ENCODE measurements around the gene ANXA6. TPM values are rescaled to one million over a fixed set of nuclear protein-coding genes. Genes with fewer than 3 reads are reported as not detected.

ANXA6 gene
- total RNA-seq, 1 experiment from 2014 or later = 95.9 TPM

DNA sequence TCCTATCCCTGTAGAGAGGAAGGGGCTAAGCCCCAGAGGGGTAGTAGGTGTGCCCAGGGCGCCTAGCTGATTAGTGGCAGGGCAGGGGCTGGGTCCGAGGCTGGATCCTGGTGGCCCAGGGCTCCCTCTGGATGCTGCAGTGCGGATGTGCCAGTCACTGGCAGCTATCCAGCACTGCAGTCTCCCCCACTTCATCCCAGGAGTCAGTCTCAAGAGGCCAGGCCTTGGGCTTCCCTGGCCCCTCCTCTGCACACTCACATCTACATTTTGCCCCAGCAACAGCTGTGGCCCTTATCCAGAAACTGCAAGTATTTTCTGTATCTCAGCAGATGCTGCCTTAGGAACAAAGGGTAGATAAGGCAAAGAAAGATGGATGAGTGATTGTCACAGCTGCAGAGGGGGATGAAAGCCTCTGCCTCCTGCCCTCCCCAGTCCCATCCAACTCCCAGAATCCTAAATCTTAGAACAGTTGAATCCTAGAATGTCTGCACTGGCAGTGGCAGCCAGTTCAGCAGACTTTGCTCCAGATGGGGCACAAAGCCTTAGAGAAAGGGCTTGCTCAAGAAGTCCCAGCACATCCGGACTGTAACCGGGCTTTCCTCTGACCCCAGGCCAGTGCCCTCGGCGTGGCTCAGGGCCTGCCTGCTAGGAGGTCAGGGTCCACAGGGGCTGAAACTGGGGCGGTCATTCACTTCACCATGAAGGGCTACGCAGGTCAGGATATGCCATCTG, 1.6 kb downstream of the ANXA6 start:
- Histone ChIP-seq H3K9me3 (ENCODE audit: low read depth, low read length, poor library complexity, severe bottlenecking) (no peaks in the 10 kb centered on the region), H3K4me3 (ENCODE audit: low read depth, low read length, poor library complexity, severe bottlenecking) (peak overlapping the region; percentile 67), H3K27me3 (replicated peaks; ENCODE audit: insufficient read depth, low read depth, low read length, poor library complexity) (no peaks in the 10 kb centered on the region), H3K27ac (ENCODE audit: low read depth, low read length, poor library complexity, severe bottlenecking) (peak overlapping the region; percentile 74), H3K36me3 (ENCODE audit: insufficient read depth, low read length, poor library complexity, severe bottlenecking) (no peaks in the 10 kb centered on the region), H3K4me1 (ENCODE audit: insufficient read depth, low read length, poor library complexity, severe bottlenecking) (peaks cover 43% of the 10 kb centered on the region)
- no TSS peak for BruUV-seq (replicated peaks)
- intact Hi-C loops (cut with micrococcal nuclease; ENCODE audit: unreplicated experiment) = loop anchor here (10.0 kb wide), 1 partner anchor 591 kb away; no protein-coding TSS in a partner anchor
- DNase-seq (ENCODE audit: low spot score) = peak; percentile 34
- ChIA-PET POLR2A (ENCODE audit: low non-redundant PET) (no interaction called here), CTCF (no interaction called here)
- no peak for TF ChIP-seq EZH2 (IDR thresholded peaks at IDR 0.05; ENCODE audit: borderline replicate concordance, low read depth, low read length, poor library complexity, severe bottlenecking)
- TF ChIP-seq, protein P1, sequence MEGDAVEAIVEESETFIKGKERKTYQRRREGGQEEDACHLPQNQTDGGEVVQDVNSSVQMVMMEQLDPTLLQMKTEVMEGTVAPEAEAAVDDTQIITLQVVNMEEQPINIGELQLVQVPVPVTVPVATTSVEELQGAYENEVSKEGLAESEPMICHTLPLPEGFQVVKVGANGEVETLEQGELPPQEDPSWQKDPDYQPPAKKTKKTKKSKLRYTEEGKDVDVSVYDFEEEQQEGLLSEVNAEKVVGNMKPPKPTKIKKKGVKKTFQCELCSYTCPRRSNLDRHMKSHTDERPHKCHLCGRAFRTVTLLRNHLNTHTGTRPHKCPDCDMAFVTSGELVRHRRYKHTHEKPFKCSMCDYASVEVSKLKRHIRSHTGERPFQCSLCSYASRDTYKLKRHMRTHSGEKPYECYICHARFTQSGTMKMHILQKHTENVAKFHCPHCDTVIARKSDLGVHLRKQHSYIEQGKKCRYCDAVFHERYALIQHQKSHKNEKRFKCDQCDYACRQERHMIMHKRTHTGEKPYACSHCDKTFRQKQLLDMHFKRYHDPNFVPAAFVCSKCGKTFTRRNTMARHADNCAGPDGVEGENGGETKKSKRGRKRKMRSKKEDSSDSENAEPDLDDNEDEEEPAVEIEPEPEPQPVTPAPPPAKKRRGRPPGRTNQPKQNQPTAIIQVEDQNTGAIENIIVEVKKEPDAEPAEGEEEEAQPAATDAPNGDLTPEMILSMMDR (conservative IDR thresholded peaks at IDR 0.05; ENCODE audit: low read depth, low read length) = no peak

DNA sequence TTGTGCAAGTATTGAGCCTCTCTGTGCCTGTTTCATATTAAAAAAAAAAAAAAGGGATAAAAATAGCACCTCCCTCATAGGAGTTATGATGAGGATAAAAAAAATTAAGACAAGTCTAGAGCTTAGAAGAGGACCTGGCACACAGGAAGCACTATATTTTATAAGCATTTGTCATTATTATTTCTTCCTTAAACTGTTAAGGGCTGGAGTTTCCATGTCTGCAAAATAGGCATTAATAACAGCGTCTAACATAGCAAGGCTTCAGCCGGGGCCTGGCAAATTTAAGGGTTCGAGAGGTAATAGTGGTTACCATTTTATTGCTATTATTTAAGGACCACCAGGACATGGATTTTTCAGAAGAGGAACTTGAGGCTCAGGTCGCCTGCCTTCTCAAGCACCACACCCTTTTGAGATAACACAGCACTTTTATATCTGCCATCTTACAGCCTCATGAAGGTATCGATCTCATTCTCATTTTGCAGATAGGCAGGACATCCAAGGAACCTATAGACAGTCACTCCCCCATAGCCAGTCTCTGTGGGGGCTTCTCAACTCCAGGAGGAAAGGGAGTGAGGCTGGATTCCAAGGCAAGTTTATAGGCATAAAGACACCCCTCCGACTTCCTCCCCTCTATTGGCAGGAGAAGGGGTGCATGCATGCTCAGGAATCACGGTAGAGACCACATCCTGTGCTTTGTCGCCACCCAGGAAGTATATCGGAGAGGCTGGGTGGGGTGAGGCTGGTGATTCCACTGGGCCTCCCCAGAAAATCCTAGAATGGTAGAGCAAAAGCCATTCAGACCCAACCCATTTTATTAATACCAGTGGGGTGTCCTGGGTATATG, 2.4 kb downstream of the ANXA6 start:
- TSS peak; percentile 11 for BruUV-seq (replicated peaks)
- POLR2A ChIA-PET (ENCODE audit: low non-redundant PET) = no interaction called here
- peak overlapping the region; percentile 67 for H3K4me3 ChIP-seq (ENCODE audit: low read depth, low read length, poor library complexity, severe bottlenecking)

DNA sequence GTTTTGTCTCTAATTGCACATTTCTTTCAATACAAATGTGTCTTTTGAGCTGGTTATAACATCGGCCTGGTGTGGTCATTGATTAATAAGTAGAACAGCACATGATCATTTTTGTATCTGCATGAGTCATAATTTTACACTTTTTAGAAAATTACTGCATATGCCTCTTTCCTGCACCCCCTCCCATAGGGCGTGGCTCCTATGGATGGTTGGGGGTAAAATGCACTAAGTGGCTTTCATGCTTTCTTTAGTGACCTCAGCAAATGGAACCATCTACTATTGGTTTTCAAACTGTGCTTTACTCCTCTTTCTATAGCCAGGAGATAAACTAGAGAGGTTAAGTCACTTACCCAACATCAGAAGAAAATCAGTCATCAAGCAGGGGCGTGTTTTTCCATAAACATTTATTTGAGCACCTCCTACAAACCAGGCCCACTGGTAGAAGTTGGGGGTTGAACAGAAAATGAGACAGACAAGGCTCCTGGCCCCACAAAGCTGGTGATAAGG, 3.8 kb downstream of the ANXA6 start:
- BruUV-seq (replicated peaks) = no TSS peak
- ChIA-PET POLR2A (ENCODE audit: low non-redundant PET) (no interaction called here), CTCF (no interaction called here)
- intact Hi-C loops (cut with micrococcal nuclease; ENCODE audit: unreplicated experiment) = loop anchor here (10.0 kb wide), 1 partner anchor 589 kb away; no protein-coding TSS in a partner anchor
- no peak for DNase-seq (ENCODE audit: low spot score)
- H3K36me3 ChIP-seq (ENCODE audit: insufficient read depth, low read length, poor library complexity, severe bottlenecking) = no peaks in the 10 kb centered on the region
- H3K27ac ChIP-seq (ENCODE audit: low read depth, low read length, poor library complexity, severe bottlenecking) = peak overlapping the region; percentile 34
- H3K9me3 ChIP-seq (ENCODE audit: low read depth, low read length, poor library complexity, severe bottlenecking) = no peaks in the 10 kb centered on the region
- TF ChIP-seq EZH2 (IDR thresholded peaks at IDR 0.05; ENCODE audit: borderline replicate concordance, low read depth, low read length, poor library complexity, severe bottlenecking) = no peak
- TF ChIP-seq, protein P1 (conservative IDR thresholded peaks at IDR 0.05; ENCODE audit: low read depth, low read length) = no peak
- H3K4me1 ChIP-seq (ENCODE audit: insufficient read depth, low read length, poor library complexity, severe bottlenecking) = peaks cover 58% of the 10 kb centered on the region
- no peaks in the 10 kb centered on the region for H3K27me3 ChIP-seq (replicated peaks; ENCODE audit: insufficient read depth, low read depth, low read length, poor library complexity)
- no peak overlapping the region for H3K4me3 ChIP-seq (ENCODE audit: low read depth, low read length, poor library complexity, severe bottlenecking)

More for the DNA sequence above, 2.4 kb downstream of the ANXA6 start:
- intact Hi-C loops (cut with micrococcal nuclease; ENCODE audit: unreplicated experiment) = loop anchor here (10.0 kb wide), 1 partner anchor 590 kb away; no protein-coding TSS in a partner anchor
- Histone ChIP-seq H3K9me3 (ENCODE audit: low read depth, low read length, poor library complexity, severe bottlenecking) (no peaks in the 10 kb centered on the region), H3K36me3 (ENCODE audit: insufficient read depth, low read length, poor library complexity, severe bottlenecking) (no peaks in the 10 kb centered on the region), H3K27ac (ENCODE audit: low read depth, low read length, poor library complexity, severe bottlenecking) (peak overlapping the region; percentile 74), H3K27me3 (replicated peaks; ENCODE audit: insufficient read depth, low read depth, low read length, poor library complexity) (no peaks in the 10 kb centered on the region), H3K4me1 (ENCODE audit: insufficient read depth, low read length, poor library complexity, severe bottlenecking) (peaks cover 51% of the 10 kb centered on the region)
- CTCF ChIA-PET = no interaction called here
- peak; percentile 9 for DNase-seq (ENCODE audit: low spot score)
- no peak for TF ChIP-seq EZH2 (IDR thresholded peaks at IDR 0.05; ENCODE audit: borderline replicate concordance, low read depth, low read length, poor library complexity, severe bottlenecking)
- TF ChIP-seq, protein P1 (conservative IDR thresholded peaks at IDR 0.05; ENCODE audit: low read depth, low read length) = no peak

All from A673 (cell line).